Panc1 (cell line): ENCODE results near the gene JAZF1. TPM values are rescaled to one million over a fixed set of nuclear protein-coding genes. Genes with fewer than 3 reads are reported as not detected.

Experiments
- ATAC-seq: fragments of 200-7000 bp; cut with Tn5 transposase; 2 replicates; pipeline ENCODE4 v1.9.1; 2020; ENCODE audit warnings: mild to moderate bottlenecking, moderate library complexity
- BruUV-seq: library from RNA; stranded (reverse); fragments of 400-500 nt; replicated peaks from 2 replicates; lab custom pipeline; 2021; lab: Mats Ljungman, UMichigan
- CTCF ChIA-PET: fragments of 300-600 bp; sonication (Branson Sonifier 250); formaldehyde crosslinking; loops from one replicate; lab custom pipeline; 2022; ENCODE audit warnings: antibody characterized with exemption; lab: Charles Lee
- POLR2A ChIA-PET: fragments of 300-600 bp; sonication (Branson Sonifier 250); formaldehyde crosslinking; loops from one replicate; lab custom pipeline; 2022; ENCODE audit warnings: antibody characterized with exemption; lab: Charles Lee
- DNase-seq: peaks from one replicate; pipeline ENCODE4 v3.0.0-alpha.2; 2010; ENCODE audit warnings: low read depth, low spot score
- H3K27ac ChIP-seq: 2 replicates; pipeline ENCODE4 v1.5.1; 2011; ENCODE audit warnings: mild to moderate bottlenecking, low read length, inconsistent platforms
- H3K27me3 ChIP-seq: fragments of 200-500 bp; sonication (Bioruptor generic); 2 replicates; pipeline ENCODE4 v1.6.0; 2014; ENCODE audit warnings: low read length, inconsistent platforms; ENCODE audit not compliant: control insufficient read depth, insufficient read depth
- H3K36me3 ChIP-seq: fragments of 200-500 bp; sonication (Bioruptor generic); 2 replicates; pipeline ENCODE4 v1.5.1; 2014; ENCODE audit warnings: inconsistent platforms, mild to moderate bottlenecking, low read length, moderate library complexity; ENCODE audit not compliant: control insufficient read depth, insufficient read depth
- H3K4me1 ChIP-seq: 2 replicates; pipeline ENCODE4 v1.5.1; 2011; ENCODE audit warnings: inconsistent platforms, mild to moderate bottlenecking, low read length, moderate library complexity; ENCODE audit not compliant: control insufficient read depth, insufficient read depth
- H3K4me3 ChIP-seq, 2 experiments: 2 replicates each; pipeline ENCODE4 v1.5.1; 2011 to 2012; ENCODE audit warnings: low read depth in 2 of 2, low read length in 2 of 2, mild to moderate bottlenecking in 2 of 2, inconsistent platforms in 1 of 2, moderate library complexity in 1 of 2
- H3K9me3 ChIP-seq: fragments of 200-500 bp; sonication (Bioruptor generic); 2 replicates; pipeline ENCODE4 v1.5.1; 2014; ENCODE audit warnings: low read depth, mild to moderate bottlenecking, inconsistent platforms, low read length, moderate library complexity; ENCODE audit not compliant: control insufficient read depth, insufficient read depth
- POLR2AphosphoS5 ChIP-seq: IDR thresholded peaks from 2 replicates; pipeline ENCODE4 v1.6.1; 2012; ENCODE audit warnings: mild to moderate bottlenecking, low read depth, low read length, moderate library complexity
- SIN3A ChIP-seq: IDR thresholded peaks from 2 replicates; pipeline ENCODE4 v1.6.1; 2012; ENCODE audit warnings: low read depth, mild to moderate bottlenecking, low read length, moderate library complexity, borderline replicate concordance; ENCODE audit not compliant: insufficient read depth
- TCF7L2 ChIP-seq: IDR thresholded peaks from 2 replicates; pipeline ENCODE4 v1.6.1; 2011; ENCODE audit warnings: mild to moderate bottlenecking, low read depth, low read length, inconsistent platforms
- in situ Hi-C: cut with HindIII; loops from 2 replicates; pipeline ENCODE4 v1.10.0; 2016; ENCODE audit warnings: low sequenced_read_pairs, low pct_unique_long_range_greater_than_20kb
- intact Hi-C: fragments of 100-400 bp; cut with micrococcal nuclease; formaldehyde crosslinking; loops from one replicate; pipeline ENCODE4 v1.10.0; 2022; ENCODE audit not compliant: unreplicated experiment
- total RNA-seq: library from RNA; stranded (reverse); gene quantifications from one replicate; pipeline ENCODE4 v1.2.1, GENCODE V29; 2021; ENCODE audit not compliant: unreplicated experiment
- TF ChIP-seq, protein P1 (sequence below): fragments of 450-650 bp; IDR thresholded peaks from 2 replicates; pipeline ENCODE4 v1.5.1; 2017; ENCODE audit warnings: mild to moderate bottlenecking
- TF ChIP-seq, protein P2 (sequence below), 2 experiments: IDR thresholded peaks; 2 replicates each; pipeline ENCODE4 v1.6.1; 2011 to 2012; ENCODE audit warnings: low read depth in 2 of 2, control low read depth in 1 of 2, low read length in 1 of 2, mild to moderate bottlenecking in 1 of 2, moderate library complexity in 1 of 2; ENCODE audit not compliant: insufficient read depth in 1 of 2

JAZF1 gene
- total RNA-seq, 1 experiment from 2014 or later: 8.8 TPM

DNA sequence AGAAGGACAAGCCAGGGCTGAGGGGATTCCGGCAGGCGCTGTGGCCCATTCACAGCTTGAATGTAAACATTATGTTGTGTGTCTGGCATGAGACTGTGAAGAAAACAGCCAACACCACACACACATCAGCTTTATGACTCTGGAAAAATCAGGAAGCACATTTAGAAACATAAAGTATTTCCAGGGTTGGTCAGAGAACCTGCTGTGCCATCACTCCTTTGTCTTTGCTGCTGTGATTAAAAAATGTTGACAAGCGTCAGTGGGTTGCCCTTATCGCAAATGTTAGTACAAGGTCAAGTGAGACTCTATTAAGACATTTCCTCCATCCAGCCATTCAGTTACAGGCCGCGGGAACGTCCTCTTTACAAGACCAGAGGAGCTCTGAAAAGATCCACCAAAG is 345.2 kb downstream of the JAZF1 start:
- no peaks in the 10 kb centered on the region for H3K4me1 ChIP-seq
- DNase-seq (no peak), ATAC-seq (no peak)
- BruUV-seq: no TSS peak
- no peak overlapping the region for H3K4me3 ChIP-seq
- CTCF ChIA-PET: no interaction called here
- intact Hi-C loops: no loop called here
- POLR2A ChIA-PET: interaction anchor here (0.6 to 0.7 kb wide), 2 partner anchors 124 to 173 kb away, joined by 3 read pairs; no protein-coding TSS in a partner anchor
- H3K36me3 ChIP-seq: no peaks in the 10 kb centered on the region; the same call in 1 of the 2 replicates
- H3K27me3 ChIP-seq: no peaks in the 10 kb centered on the region
- in situ Hi-C loops: no loop called here
- no peaks in the 10 kb centered on the region for H3K9me3 ChIP-seq
- H3K27ac ChIP-seq: no peak overlapping the region
- TF ChIP-seq SIN3A (no peak), TCF7L2 (no peak)
- TF ChIP-seq, protein P1, sequence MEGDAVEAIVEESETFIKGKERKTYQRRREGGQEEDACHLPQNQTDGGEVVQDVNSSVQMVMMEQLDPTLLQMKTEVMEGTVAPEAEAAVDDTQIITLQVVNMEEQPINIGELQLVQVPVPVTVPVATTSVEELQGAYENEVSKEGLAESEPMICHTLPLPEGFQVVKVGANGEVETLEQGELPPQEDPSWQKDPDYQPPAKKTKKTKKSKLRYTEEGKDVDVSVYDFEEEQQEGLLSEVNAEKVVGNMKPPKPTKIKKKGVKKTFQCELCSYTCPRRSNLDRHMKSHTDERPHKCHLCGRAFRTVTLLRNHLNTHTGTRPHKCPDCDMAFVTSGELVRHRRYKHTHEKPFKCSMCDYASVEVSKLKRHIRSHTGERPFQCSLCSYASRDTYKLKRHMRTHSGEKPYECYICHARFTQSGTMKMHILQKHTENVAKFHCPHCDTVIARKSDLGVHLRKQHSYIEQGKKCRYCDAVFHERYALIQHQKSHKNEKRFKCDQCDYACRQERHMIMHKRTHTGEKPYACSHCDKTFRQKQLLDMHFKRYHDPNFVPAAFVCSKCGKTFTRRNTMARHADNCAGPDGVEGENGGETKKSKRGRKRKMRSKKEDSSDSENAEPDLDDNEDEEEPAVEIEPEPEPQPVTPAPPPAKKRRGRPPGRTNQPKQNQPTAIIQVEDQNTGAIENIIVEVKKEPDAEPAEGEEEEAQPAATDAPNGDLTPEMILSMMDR: no peak

DNA sequence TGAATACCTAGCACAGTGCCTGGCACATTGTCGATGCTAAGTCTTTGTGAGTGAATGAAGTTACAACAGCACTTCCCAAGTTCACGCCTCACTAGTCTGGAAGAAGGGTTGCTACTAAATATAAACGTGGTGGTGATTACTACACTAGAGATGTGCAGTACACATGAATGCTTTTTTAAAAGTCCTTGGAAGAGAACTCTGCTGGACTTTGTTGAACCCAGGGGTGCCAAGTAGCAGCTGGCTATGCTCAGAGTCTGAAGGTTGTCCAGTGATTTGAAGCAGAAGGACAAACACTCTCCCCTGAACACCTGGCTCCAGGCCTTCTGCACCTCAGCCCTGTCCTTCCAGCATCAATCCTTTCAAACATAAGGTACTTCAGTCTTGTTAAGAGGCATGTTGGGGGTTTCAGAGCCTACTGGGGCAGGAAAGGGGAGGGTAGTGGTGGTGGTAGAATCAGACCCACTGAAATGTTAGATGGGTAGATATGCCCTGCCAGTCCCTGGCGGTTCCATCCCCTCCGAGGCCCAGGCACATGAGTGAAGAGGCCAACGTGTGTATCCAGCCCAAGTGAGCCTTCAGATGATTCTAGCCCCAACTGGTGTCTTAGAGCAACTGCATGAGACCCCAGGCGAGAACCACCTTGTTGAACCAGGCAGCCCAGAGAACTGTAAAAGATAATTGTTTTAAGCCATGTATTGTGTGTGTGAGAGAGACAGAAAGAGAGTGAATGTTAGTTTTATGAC is 346.2 kb downstream of the JAZF1 start:
- ATAC-seq (no peak), DNase-seq (no peak)
- Histone ChIP-seq H3K9me3 (no peaks in the 10 kb centered on the region), H3K4me1 (no peaks in the 10 kb centered on the region), H3K4me3 (no peak overlapping the region), H3K27me3 (no peaks in the 10 kb centered on the region), H3K27ac (no peak overlapping the region), H3K36me3 (no peaks in the 10 kb centered on the region; the same call in 1 of the 2 replicates)
- TF ChIP-seq POLR2AphosphoS5: no peak
- TF ChIP-seq TCF7L2: no peak
- no peak for TF ChIP-seq SIN3A
- TF ChIP-seq, protein P1: no peak
- TF ChIP-seq, protein P2, sequence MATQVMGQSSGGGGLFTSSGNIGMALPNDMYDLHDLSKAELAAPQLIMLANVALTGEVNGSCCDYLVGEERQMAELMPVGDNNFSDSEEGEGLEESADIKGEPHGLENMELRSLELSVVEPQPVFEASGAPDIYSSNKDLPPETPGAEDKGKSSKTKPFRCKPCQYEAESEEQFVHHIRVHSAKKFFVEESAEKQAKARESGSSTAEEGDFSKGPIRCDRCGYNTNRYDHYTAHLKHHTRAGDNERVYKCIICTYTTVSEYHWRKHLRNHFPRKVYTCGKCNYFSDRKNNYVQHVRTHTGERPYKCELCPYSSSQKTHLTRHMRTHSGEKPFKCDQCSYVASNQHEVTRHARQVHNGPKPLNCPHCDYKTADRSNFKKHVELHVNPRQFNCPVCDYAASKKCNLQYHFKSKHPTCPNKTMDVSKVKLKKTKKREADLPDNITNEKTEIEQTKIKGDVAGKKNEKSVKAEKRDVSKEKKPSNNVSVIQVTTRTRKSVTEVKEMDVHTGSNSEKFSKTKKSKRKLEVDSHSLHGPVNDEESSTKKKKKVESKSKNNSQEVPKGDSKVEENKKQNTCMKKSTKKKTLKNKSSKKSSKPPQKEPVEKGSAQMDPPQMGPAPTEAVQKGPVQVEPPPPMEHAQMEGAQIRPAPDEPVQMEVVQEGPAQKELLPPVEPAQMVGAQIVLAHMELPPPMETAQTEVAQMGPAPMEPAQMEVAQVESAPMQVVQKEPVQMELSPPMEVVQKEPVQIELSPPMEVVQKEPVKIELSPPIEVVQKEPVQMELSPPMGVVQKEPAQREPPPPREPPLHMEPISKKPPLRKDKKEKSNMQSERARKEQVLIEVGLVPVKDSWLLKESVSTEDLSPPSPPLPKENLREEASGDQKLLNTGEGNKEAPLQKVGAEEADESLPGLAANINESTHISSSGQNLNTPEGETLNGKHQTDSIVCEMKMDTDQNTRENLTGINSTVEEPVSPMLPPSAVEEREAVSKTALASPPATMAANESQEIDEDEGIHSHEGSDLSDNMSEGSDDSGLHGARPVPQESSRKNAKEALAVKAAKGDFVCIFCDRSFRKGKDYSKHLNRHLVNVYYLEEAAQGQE (IDR thresholded peaks at IDR 0.05; ENCODE audit: insufficient read depth in 1 of 2, low read depth in 2 of 2, low read length in 1 of 2): no peak
- BruUV-seq: no TSS peak
- intact Hi-C loops: no loop called here
- POLR2A ChIA-PET: no interaction called here
- CTCF ChIA-PET: no interaction called here
- in situ Hi-C loops: no loop called here
